Panc1 (cell line): ENCODE results near the gene NCOA3.

Experiments
- POLR2AphosphoS5 ChIP-seq: IDR thresholded peaks from 2 replicates; pipeline ENCODE4 v1.6.1; 2012; ENCODE audit warnings: mild to moderate bottlenecking, low read depth, low read length, moderate library complexity
- TCF7L2 ChIP-seq: IDR thresholded peaks from 2 replicates; pipeline ENCODE4 v1.6.1; 2011; ENCODE audit warnings: mild to moderate bottlenecking, low read depth, low read length, inconsistent platforms
- TF ChIP-seq, protein P1 (sequence below): fragments of 450-650 bp; IDR thresholded peaks from 2 replicates; pipeline ENCODE4 v1.5.1; 2017; ENCODE audit warnings: mild to moderate bottlenecking
- TF ChIP-seq, protein P2 (sequence below), 2 experiments: IDR thresholded peaks; 2 replicates each; pipeline ENCODE4 v1.6.1; 2011 to 2012; ENCODE audit warnings: low read depth in 2 of 2, control low read depth in 1 of 2, low read length in 1 of 2, mild to moderate bottlenecking in 1 of 2, moderate library complexity in 1 of 2; ENCODE audit not compliant: insufficient read depth in 1 of 2

DNA sequence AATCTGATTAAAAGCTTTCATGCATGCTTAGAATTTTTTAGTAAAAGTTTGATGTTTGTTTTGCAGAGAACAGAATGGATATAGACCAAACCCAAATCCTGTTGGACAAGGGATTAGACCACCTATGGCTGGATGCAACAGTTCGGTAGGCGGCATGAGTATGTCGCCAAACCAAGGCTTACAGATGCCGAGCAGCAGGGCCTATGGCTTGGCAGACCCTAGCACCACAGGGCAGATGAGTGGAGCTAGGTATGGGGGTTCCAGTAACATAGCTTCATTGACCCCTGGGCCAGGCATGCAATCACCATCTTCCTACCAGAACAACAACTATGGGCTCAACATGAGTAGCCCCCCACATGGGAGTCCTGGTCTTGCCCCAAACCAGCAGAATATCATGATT, 133.6 kb downstream of the NCOA3 start:
- TF ChIP-seq, protein P1, sequence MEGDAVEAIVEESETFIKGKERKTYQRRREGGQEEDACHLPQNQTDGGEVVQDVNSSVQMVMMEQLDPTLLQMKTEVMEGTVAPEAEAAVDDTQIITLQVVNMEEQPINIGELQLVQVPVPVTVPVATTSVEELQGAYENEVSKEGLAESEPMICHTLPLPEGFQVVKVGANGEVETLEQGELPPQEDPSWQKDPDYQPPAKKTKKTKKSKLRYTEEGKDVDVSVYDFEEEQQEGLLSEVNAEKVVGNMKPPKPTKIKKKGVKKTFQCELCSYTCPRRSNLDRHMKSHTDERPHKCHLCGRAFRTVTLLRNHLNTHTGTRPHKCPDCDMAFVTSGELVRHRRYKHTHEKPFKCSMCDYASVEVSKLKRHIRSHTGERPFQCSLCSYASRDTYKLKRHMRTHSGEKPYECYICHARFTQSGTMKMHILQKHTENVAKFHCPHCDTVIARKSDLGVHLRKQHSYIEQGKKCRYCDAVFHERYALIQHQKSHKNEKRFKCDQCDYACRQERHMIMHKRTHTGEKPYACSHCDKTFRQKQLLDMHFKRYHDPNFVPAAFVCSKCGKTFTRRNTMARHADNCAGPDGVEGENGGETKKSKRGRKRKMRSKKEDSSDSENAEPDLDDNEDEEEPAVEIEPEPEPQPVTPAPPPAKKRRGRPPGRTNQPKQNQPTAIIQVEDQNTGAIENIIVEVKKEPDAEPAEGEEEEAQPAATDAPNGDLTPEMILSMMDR: no peak
- TF ChIP-seq, protein P2, sequence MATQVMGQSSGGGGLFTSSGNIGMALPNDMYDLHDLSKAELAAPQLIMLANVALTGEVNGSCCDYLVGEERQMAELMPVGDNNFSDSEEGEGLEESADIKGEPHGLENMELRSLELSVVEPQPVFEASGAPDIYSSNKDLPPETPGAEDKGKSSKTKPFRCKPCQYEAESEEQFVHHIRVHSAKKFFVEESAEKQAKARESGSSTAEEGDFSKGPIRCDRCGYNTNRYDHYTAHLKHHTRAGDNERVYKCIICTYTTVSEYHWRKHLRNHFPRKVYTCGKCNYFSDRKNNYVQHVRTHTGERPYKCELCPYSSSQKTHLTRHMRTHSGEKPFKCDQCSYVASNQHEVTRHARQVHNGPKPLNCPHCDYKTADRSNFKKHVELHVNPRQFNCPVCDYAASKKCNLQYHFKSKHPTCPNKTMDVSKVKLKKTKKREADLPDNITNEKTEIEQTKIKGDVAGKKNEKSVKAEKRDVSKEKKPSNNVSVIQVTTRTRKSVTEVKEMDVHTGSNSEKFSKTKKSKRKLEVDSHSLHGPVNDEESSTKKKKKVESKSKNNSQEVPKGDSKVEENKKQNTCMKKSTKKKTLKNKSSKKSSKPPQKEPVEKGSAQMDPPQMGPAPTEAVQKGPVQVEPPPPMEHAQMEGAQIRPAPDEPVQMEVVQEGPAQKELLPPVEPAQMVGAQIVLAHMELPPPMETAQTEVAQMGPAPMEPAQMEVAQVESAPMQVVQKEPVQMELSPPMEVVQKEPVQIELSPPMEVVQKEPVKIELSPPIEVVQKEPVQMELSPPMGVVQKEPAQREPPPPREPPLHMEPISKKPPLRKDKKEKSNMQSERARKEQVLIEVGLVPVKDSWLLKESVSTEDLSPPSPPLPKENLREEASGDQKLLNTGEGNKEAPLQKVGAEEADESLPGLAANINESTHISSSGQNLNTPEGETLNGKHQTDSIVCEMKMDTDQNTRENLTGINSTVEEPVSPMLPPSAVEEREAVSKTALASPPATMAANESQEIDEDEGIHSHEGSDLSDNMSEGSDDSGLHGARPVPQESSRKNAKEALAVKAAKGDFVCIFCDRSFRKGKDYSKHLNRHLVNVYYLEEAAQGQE (IDR thresholded peaks at IDR 0.05; ENCODE audit: insufficient read depth in 1 of 2, low read depth in 2 of 2, low read length in 1 of 2): no peak
- TF ChIP-seq POLR2AphosphoS5 (no peak), TCF7L2 (no peak)
